Naive thymus-derived CD8-positive, alpha-beta T cell (primary cell): ENCODE data around the gene SCMH1. TPM values are rescaled to one million over a fixed set of nuclear protein-coding genes. Genes with fewer than 3 reads are reported as not detected.

Experiments used
- ATAC-seq, 2 donors: fragments of 150-1000 bp; cut with Tn5 transposase in 1 of 2; sonication (Bioruptor Pico), chemical (Tn5 transposase) in 1 of 2; 1 replicate in 1 of 2; 2 replicates in 1 of 2; pipeline ENCODE4 v1.10.0; 2021; ENCODE audit warnings: mild to moderate bottlenecking in 2 of 2, moderate library complexity in 2 of 2
- POLR2A ChIA-PET: fragments of 350-600 bp; sonication (Branson Sonifier 250); formaldehyde crosslinking; loops from one replicate; lab custom pipeline; 2021; ENCODE audit warnings: antibody characterized with exemption; lab: Charles Lee
- DNase-seq, 10 donors: peaks; one replicate each; pipeline versions ENCODE4 v3.0.0 to v3.0.0-alpha.2; 2020 to 2022
- H3K27ac Mint-ChIP-seq, 10 donors: one replicate each; pipeline ENCODE4 v1.8.0; 2020 to 2022; ENCODE audit warnings: mild to moderate bottlenecking in 10 of 10, mixed read lengths in 10 of 10, moderate library complexity in 4 of 10, inconsistent platforms in 1 of 10
- H3K27me3 Mint-ChIP-seq, 5 donors: one replicate each; pipeline ENCODE4 v1.8.0; 2021 to 2022; ENCODE audit warnings: mixed read lengths in 5 of 5
- H3K36me3 Mint-ChIP-seq, 3 donors: one replicate each; pipeline ENCODE4 v1.8.0; 2020 to 2022; ENCODE audit warnings: mixed read lengths in 3 of 3, mild to moderate bottlenecking in 2 of 3, inconsistent platforms in 1 of 3
- H3K4me1 Mint-ChIP-seq, 4 donors: one replicate each; pipeline ENCODE4 v1.8.0; 2021 to 2022; ENCODE audit warnings: mixed read lengths in 4 of 4
- H3K4me3 Mint-ChIP-seq, 10 donors: one replicate each; pipeline ENCODE4 v1.8.0; 2020 to 2022; ENCODE audit warnings: mild to moderate bottlenecking in 10 of 10, mixed read lengths in 10 of 10, moderate library complexity in 6 of 10, inconsistent platforms in 1 of 10
- H3K9me3 Mint-ChIP-seq, 9 donors: one replicate each; pipeline ENCODE4 v1.8.0; 2020 to 2022; ENCODE audit warnings: mixed read lengths in 9 of 9, mild to moderate bottlenecking in 3 of 9, inconsistent platforms in 1 of 9, moderate library complexity in 1 of 9
- polyA plus RNA-seq, 3 donors: library from polyadenylated mRNA; unstranded; fragments of 300-500 nt; fragmentation: Illumina TruSeq; gene quantifications; one replicate each; pipeline ENCODE4 v1.2.3, GENCODE V29; 2021
- total RNA-seq, 8 experiments: library from RNA in 2 of 8; stranded (reverse) in 2 of 8; gene quantifications; one replicate each; pipeline ENCODE4 v1.2.3 and lab custom pipeline; 2021 to 2026

The SCMH1 gene
- total RNA-seq (10 to 100 TPM; 15.4 to 18.1 TPM), polyA plus RNA-seq (1 to 10 TPM; 2.5 to 7.3 (median 4.3) TPM), total RNA-seq (lab: John Stamatoyannopoulos, UW) (21.8 to 28.5 (median 24.0) reads per million in 6 experiments)

DNA sequence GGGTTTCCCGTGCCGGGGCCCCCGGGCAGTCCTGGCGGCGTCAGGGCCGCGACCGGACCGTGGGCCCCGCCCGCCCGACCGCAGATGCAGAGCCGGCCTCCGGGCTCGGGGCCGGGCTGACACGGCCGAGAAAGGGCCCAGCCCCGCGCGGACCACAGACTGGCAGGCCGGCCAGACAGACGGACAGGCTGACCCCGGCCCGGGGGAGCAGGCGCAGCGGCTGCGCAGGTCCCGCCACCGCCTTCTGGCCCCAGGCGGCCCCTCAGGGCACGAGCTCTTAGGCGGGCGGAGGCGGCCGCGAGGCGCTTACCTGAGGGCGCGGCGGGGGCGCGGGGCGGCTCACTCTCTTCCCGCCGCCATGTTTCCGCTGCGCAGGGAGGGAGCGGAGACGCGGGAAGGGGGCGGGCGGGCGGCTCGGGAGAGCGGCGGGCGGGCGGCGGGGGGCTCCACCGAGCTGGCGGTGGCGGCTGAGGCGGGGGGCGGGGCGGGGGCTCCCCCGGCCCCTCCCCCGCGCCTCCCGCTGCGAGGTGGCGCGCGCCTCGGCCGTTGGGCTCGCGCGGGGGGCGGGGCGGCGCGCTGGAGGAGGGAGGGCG, at the start of gene SCMH1:
SCMH1 (minus strand) TSS at position 558 of the 593 bp plus-strand sequence. CDS start 56,173 bp downstream, outside the sequence.
- peak within 1 kb of the TSS; percentile 76 to 93 (median 90) for H3K27ac Mint-ChIP-seq
- peaks cover 8 to 24% (median 18%) of the 10 kb centered on the region in 4 donors for H3K4me1 Mint-ChIP-seq
- ATAC-seq (peak; percentile 77 to 82), DNase-seq (peak; percentile 27 to 71 (median 53))
- H3K9me3 Mint-ChIP-seq, result no peaks in the 10 kb centered on the region
- H3K27me3 Mint-ChIP-seq, result peaks cover 0 to 24% (median 1%) of the 10 kb centered on the region in 5 donors
- POLR2A ChIA-PET, result interaction anchor here (1.4 kb wide), 1 partner anchor 121 kb away, joined by 4 read pairs; no protein-coding TSS in a partner anchor
- H3K4me3 Mint-ChIP-seq, result peak within 1 kb of the TSS; percentile 75 to 91 (median 88)
- H3K36me3 Mint-ChIP-seq, result no peaks in the 10 kb centered on the region

DNA sequence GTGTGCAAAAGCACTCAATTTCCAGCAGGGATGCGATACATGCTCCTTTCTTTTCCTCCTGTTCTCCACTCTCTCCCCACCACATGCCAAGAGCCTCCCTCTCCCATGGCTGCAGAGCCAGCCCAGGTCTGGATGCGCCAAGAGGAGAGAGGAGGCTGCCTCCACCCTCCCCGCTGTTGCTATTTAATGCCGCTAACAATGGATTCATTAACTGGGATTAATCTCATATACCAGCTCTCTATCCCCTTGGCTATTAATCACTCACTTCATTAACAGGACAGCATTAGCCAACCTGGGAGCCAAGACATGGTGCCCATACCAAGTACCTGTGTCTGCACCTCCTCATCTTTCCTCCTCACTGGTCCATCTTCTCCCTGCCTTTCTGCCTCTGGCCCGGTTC, 49.1 kb upstream of the SCMH1 start:
- ATAC-seq (no peak), DNase-seq (no peak)
- H3K4me3 Mint-ChIP-seq, result no peak overlapping the region
- no peaks in the 10 kb centered on the region for H3K9me3 Mint-ChIP-seq
- H3K27ac Mint-ChIP-seq, result no peak overlapping the region
- peaks cover 33 to 67% (median 47%) of the 10 kb centered on the region in 5 donors for H3K27me3 Mint-ChIP-seq
- no peaks in the 10 kb centered on the region for H3K36me3 Mint-ChIP-seq
- POLR2A ChIA-PET, result no interaction called here
- H3K4me1 Mint-ChIP-seq, result no peaks in the 10 kb centered on the region

DNA sequence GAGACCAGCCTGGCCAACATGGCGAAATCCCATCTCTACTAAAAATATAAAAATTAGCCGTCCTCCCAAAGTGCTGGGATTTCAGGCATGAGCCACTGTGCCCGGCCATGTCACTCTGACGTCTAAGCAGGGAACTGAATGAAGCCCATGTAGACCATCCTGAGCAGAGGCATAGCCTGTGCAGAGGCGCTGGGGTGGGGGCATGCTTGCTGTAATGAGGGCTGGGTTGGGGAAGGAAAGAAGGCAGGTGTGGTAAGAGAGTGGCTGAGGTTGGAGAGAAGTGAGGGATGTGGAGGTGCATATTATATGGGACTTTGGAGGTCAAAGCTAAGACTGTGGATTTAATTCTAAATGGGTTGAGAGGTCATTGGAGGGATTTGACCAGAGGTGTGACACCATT, 47.1 kb upstream of the SCMH1 start:
- no peaks in the 10 kb centered on the region for H3K9me3 Mint-ChIP-seq
- no peaks in the 10 kb centered on the region for H3K36me3 Mint-ChIP-seq
- ATAC-seq (no peak), DNase-seq (no peak)
- H3K27me3 Mint-ChIP-seq, result peaks cover 30 to 73% (median 48%) of the 10 kb centered on the region in 5 donors
- no peak overlapping the region for H3K27ac Mint-ChIP-seq
- peaks cover 0 to 4% (median 0%) of the 10 kb centered on the region in 4 donors for H3K4me1 Mint-ChIP-seq
- H3K4me3 Mint-ChIP-seq, result no peak overlapping the region
- POLR2A ChIA-PET, result no interaction called here

DNA sequence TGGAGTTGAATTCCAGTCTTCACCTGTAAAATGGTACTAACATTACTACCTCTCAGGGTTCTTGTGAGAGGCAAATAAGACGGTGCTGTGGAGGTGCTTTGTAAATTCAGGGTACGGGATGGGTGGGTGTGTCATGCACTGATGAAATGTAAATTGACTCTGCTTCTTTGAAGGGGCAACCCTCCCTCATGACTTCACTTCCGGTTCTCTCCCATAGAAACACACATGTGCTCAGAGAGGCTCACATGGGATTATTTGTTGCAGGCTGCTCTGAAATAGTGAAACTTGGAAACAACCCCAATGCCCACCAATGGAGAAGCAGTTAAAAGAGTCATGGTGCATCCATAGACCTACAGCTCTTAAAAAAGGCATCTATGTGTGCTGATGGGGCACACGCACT, 44.9 kb upstream of the SCMH1 start:
- H3K4me1 Mint-ChIP-seq, result peaks cover 0 to 4% (median 0%) of the 10 kb centered on the region in 4 donors
- POLR2A ChIA-PET, result no interaction called here
- H3K9me3 Mint-ChIP-seq, result no peaks in the 10 kb centered on the region
- no peak overlapping the region for H3K4me3 Mint-ChIP-seq
- ATAC-seq (no peak), DNase-seq (no peak)
- peaks cover 37 to 84% (median 48%) of the 10 kb centered on the region in 5 donors for H3K27me3 Mint-ChIP-seq
- H3K27ac Mint-ChIP-seq, result no peak overlapping the region
- no peaks in the 10 kb centered on the region for H3K36me3 Mint-ChIP-seq

DNA sequence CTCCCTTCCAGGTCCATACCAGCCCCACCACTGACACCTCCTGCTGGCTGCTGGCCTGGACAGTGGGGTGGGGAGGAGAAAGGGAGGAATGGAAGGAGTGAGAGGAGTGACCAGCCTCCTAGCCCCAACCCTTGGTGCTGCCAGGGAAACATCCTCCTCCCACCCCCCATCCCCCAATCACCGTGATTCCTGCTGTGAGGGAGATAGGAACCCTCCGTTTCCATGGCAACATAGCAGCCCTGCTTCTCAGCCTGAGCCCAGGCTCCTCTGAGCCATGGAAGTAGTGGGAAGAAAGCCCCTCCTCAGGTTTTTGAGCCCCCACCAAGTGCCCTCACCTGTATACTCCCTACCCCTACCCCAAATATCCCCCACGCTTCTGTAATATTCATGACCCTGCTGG, 44.4 kb upstream of the SCMH1 start:
- POLR2A ChIA-PET, result no interaction called here
- Mint-ChIP-seq H3K4me3 (no peak overlapping the region), H3K27ac (no peak overlapping the region), H3K9me3 (no peaks in the 10 kb centered on the region), H3K4me1 (peaks cover 0 to 4% (median 0%) of the 10 kb centered on the region in 4 donors), H3K27me3 (peaks cover 36 to 80% (median 48%) of the 10 kb centered on the region in 5 donors), H3K36me3 (no peaks in the 10 kb centered on the region)
- DNase-seq, result no peak
- ATAC-seq, result no peak

DNA sequence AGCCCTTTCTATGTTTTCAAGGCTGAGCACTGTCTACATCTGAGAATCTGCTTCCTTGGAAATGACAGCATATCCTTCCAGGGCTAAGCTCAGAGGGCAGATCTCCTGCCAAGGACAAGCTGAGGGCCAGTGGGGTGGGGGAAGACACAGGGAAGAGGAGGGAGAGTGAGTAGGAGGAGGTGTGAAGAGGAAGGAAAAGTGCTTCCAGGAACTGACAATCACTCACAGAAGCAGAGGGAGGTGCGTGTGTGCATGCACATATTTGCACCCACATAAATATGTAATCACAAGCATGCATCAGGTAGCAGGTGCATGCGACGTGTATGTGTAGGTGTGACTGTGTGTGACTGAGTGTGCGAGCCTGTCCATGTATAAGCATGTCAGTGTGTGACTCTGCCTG, 43.7 kb upstream of the SCMH1 start:
- H3K36me3 Mint-ChIP-seq, result no peaks in the 10 kb centered on the region
- POLR2A ChIA-PET, result no interaction called here
- H3K9me3 Mint-ChIP-seq, result no peaks in the 10 kb centered on the region
- peaks cover 0 to 4% (median 0%) of the 10 kb centered on the region in 4 donors for H3K4me1 Mint-ChIP-seq
- H3K27ac Mint-ChIP-seq, result peak overlapping the region in 1 of 10 donors; percentile 63
- DNase-seq (no peak), ATAC-seq (no peak)
- peaks cover 32 to 73% (median 47%) of the 10 kb centered on the region in 5 donors for H3K27me3 Mint-ChIP-seq
- H3K4me3 Mint-ChIP-seq, result no peak overlapping the region

DNA sequence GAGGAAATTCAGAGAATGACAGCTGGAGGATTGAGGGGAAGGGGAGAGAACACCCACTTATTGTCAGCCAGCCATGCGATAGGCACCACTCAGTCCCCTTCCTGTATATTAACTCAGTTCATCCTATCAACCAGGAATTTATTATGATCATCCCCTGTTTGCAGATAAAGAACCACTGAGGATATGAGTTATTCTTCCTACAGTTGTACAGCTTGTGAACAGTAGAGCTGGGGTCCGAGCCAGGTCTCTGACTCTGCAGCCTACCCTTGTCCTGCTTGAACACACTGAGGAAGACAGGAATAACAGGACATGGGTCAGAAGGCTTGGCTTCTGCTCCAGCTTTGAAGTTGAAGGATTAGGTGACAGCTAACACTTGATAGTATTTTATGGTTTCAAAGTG, 42.0 kb upstream of the SCMH1 start:
- no peak overlapping the region for H3K4me3 Mint-ChIP-seq
- no peak overlapping the region for H3K27ac Mint-ChIP-seq
- H3K4me1 Mint-ChIP-seq, result peaks cover 0 to 4% (median 0%) of the 10 kb centered on the region in 4 donors
- H3K36me3 Mint-ChIP-seq, result no peaks in the 10 kb centered on the region
- H3K27me3 Mint-ChIP-seq, result peaks cover 20 to 63% (median 35%) of the 10 kb centered on the region in 5 donors
- no peak for DNase-seq
- POLR2A ChIA-PET, result no interaction called here
- ATAC-seq, result no peak
- no peaks in the 10 kb centered on the region for H3K9me3 Mint-ChIP-seq

DNA sequence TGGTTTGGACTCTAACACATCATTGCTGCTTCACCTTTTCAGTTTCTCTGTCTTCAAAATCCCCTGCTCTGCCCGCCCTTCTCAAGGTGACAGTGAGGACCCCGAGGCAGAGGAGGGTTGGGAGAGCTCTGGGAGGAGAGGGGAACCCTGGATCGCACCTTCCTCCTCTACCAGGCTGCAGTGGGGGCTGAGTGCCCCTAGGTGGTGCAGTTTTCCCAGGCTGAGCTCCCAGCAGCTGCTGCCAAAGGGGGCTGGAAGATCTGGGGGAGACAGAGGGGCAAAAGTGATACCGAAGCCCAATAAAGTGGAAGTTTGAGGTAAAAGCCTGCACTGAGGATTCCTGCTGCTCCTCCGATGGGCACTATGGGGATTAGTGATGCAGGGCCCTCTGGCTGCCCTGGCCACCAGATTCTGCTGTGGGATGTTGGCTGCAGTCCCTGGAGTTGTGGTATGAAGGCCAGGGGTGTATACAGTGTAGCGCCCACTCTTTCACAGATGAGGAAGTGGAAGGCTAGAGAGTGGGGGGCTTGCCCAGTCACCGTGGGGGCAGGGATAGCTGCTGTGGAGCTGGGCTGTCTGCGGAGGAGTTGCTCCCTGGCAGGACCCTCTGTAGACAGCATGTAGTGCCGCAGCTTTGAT, 40.7 kb upstream of the SCMH1 start:
- Mint-ChIP-seq H3K4me1 (peaks cover 0 to 7% (median 0%) of the 10 kb centered on the region in 4 donors), H3K4me3 (peak overlapping the region in 1 of 10 donors; percentile 51), H3K36me3 (no peaks in the 10 kb centered on the region), H3K27me3 (peaks cover 15 to 65% (median 36%) of the 10 kb centered on the region in 5 donors), H3K27ac (no peak overlapping the region), H3K9me3 (no peaks in the 10 kb centered on the region)
- peak in 7 of 10 donors; percentile 7 to 35 (median 13) for DNase-seq
- POLR2A ChIA-PET, result no interaction called here
- peak in 1 of 2 donors; percentile 39 for ATAC-seq

DNA sequence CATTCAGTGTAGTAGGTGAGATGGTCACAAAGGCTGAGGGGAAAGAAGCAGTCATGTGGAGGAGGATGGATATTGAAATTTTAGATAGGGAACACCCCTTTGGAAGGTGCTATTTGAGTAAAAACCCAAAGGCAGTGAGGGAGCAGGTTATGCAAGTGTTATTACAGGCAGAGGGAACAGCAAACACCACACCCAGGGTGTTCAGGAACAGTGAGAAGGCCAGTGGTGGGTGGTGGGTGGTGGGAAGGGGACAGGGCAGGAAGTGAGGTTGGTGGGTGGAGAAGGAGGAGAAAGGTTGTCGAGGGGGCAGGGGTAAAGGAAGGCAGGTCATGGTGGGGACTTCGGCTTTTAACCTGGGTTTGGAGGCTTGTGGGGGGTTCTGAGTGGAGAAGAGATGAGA, 39.2 kb upstream of the SCMH1 start:
- DNase-seq, result no peak
- no peaks in the 10 kb centered on the region for H3K36me3 Mint-ChIP-seq
- no peak for ATAC-seq
- H3K27me3 Mint-ChIP-seq, result peaks cover 8 to 58% (median 30%) of the 10 kb centered on the region in 5 donors
- no peak overlapping the region for H3K27ac Mint-ChIP-seq
- no peaks in the 10 kb centered on the region for H3K9me3 Mint-ChIP-seq
- H3K4me1 Mint-ChIP-seq, result peaks cover 0 to 7% (median 0%) of the 10 kb centered on the region in 4 donors
- POLR2A ChIA-PET, result no interaction called here
- no peak overlapping the region for H3K4me3 Mint-ChIP-seq

DNA sequence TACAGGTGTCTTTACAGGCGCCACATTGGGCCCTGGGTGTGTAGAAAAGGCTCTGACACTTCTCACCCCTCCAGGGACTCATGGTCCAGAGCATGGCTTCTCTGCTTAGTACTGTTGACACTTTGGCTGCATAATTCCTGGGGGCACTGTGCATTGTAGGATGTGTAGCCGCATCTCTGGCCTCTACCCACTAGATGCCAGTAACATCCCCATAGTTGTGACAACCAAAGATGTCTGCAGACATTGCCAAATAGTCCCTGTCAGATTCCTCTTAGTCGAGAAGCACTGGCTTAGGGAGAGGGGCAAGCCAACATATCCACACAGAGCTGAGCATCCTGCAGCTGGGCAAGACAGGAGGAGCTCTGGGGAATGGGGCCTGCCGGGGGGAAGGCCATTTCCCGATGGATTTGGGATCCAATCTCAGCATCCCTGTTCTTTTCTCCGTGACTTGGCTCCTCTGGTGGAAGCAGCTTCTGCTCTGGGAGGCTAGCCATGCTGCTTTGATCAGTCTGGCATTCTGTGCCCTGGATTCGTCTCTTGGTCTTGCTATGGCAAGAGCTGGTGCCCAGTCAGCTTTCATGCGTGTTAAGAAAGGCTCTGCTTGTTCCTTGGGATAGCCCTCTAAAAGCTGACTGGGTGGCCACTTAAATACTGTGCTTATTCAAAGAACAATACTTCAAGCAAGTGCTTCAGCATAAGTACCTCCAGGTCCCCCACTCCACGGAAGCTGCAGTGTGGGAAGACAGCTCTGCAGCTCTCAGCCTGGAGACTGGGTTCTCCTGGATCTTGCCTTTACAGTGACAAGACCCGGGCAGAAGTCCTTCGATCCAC, 38.3 kb upstream of the SCMH1 start:
- H3K36me3 Mint-ChIP-seq, result no peaks in the 10 kb centered on the region
- ATAC-seq (no peak), DNase-seq (no peak)
- no peaks in the 10 kb centered on the region for H3K9me3 Mint-ChIP-seq
- no peak overlapping the region for H3K4me3 Mint-ChIP-seq
- peaks cover 0 to 3% (median 0%) of the 10 kb centered on the region in 4 donors for H3K4me1 Mint-ChIP-seq
- H3K27ac Mint-ChIP-seq, result no peak overlapping the region
- POLR2A ChIA-PET, result no interaction called here
- H3K27me3 Mint-ChIP-seq, result peaks cover 9 to 49% (median 24%) of the 10 kb centered on the region in 5 donors

DNA sequence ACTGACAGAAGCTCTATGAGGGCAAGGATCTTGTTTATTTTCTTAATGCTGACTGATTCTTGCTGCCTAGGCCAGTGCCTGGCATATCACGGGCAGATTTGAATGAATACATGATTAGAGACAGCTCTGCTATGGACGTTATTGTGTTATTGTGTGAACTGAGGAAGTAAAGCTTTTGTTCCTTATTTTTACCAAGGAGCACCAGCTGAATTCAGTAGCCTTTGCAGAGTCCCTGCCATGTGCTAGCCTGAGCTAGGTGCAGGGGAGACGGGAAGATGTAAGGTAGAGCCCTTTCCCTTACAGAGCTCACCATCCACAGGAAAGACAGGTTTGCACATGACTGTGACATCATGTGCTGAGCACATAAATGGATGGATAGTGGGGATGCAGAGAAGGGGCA, 36.0 kb upstream of the SCMH1 start:
- H3K4me1 Mint-ChIP-seq, result peaks cover 0 to 3% (median 0%) of the 10 kb centered on the region in 4 donors
- DNase-seq (no peak), ATAC-seq (no peak)
- H3K4me3 Mint-ChIP-seq, result no peak overlapping the region
- no peaks in the 10 kb centered on the region for H3K36me3 Mint-ChIP-seq
- H3K27me3 Mint-ChIP-seq, result peaks cover 5 to 34% (median 24%) of the 10 kb centered on the region in 5 donors
- H3K27ac Mint-ChIP-seq, result no peak overlapping the region
- POLR2A ChIA-PET, result no interaction called here
- no peaks in the 10 kb centered on the region for H3K9me3 Mint-ChIP-seq

DNA sequence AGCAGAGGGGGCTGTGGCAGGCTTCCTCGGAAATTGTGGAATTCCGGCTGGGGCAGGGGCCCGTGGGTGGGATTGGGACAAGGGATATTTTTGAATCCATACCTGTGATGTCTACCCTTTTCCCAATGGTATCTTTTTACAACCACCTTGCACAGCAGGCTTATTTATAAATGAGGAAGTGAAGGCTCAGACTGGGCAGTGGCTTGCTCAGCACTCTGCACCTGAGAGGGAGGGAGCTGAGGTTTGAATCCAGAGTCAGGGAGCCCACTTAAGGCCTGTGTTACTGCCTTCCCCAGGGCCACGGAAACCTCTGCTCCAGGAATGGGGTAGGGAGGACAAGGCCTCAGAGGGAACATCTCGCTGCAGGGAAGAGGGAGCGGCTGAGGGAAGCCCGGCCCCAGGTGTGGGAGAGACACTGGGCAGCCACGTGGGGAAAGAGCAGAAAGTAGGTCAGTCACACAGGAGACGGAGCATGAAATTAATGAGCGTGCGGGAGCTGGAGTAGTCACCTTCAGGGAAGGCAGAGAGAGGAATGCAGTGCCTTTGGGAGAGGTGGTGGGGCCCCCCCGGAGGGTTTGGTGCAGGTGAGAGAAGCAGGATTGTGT, 35.4 kb upstream of the SCMH1 start:
- Mint-ChIP-seq H3K4me3 (no peak overlapping the region), H3K27me3 (peaks cover 3 to 28% (median 19%) of the 10 kb centered on the region in 5 donors), H3K9me3 (no peaks in the 10 kb centered on the region), H3K27ac (no peak overlapping the region), H3K4me1 (peaks cover 0 to 3% (median 0%) of the 10 kb centered on the region in 4 donors), H3K36me3 (no peaks in the 10 kb centered on the region)
- ATAC-seq, result no peak
- POLR2A ChIA-PET, result no interaction called here
- no peak for DNase-seq
